SIG-M5 treated with dmso at 0.1 percent for 504 hours (cell line): Measurements from ENCODE around the gene PPP4R3A.
"Not testable (repeated sequence)": the region's sequence is repeated elsewhere in the genome, so short reads cannot be mapped to it uniquely, and the experiment has no call there.

ENCODE experiments used
- DNase-seq: peaks from one replicate; lab custom pipeline; 2025; ENCODE audit not compliant: unreplicated experiment; lab: John Stamatoyannopoulos, UW

The PPP4R3A gene

DNA sequence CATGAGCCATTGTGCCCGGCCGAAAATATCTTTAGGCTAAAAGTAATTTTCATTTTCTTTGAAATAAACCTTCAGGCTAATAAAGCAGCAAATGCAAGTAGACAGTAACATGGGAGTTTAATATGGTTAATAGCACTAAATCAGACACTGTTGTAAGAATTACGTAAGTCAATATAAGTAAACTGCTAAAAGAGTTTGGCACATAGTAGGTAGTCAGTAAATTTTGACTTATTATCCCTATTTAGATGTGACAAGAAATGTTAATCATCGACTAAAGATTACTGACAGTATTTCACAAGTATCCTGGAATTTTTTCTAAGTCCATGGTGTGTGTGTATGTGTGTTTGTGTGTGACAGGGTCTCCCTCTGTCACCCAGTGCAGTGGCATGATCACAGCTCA lies 3.9 kb downstream of the PPP4R3A start:
- DNase-seq, result no peak

DNA sequence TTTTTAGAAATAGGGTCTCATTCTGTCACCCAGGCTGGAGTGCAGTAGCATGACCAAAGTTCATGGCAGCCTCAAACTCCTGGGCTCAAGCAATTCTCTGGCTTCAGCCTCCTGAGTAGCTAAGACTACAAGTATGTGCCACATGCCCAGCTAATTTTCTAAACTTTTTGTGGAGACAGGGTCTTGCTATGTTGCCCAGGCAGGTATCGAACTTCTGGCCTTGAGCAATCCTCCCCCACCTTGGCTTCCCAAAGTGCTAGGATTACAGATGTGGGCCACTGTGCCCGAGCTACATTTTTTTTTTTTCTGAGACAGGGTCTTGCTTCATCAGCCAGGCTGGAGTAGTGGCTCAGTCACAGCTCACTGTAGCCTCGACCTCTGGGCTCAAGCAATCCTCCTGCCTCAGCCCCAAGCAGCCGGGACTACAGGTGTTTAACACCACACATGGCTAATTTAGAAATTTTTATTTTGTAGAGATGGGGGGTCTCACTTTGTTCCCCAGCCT lies 7.1 kb downstream of the PPP4R3A start:
- no peak for DNase-seq

DNA sequence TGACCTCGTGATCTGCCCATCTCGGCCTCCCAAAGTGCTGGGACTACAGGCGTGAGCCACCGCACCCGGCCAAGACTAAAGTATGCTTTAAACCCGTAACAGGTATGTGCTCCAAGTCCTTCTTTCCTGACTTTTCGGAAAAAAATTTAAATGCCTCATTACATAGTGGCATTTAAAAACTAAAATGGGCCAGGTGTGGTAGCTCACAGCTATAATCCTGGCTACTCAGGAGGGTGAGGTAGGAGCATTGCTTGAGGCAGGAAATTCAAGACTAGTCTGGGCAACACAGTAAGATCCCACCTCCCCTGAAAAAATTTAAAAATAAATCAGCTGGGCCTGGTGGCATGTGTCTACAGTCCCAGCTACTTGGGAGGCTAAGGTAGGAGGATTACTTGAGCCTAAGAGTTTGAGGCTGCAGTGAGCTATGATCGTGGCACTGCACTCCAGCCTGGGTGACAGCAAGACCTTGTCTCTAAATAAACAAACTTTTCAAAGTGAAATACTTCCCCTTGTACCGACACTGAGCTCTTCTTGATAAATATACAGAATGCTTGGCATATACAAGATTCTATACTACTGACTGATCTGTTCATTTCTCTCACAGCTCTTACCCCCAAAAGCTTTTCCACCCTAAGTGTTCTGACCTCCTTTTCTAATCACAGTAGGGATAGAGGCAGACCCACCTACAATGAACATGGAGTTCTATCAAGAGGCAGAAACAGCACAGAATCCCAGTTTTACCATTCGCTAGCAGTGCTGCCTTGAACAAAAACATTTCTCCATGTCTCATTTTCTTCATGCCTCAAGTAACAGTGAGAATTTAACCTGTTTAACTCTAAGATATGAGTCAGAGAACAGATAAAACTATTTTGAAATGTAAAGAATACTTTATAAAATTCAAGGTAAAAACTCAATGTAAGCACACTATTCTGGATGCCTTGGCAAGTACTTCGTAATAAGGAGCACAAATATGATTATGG lies 7.9 kb downstream of the PPP4R3A start:
- no peak for DNase-seq

DNA sequence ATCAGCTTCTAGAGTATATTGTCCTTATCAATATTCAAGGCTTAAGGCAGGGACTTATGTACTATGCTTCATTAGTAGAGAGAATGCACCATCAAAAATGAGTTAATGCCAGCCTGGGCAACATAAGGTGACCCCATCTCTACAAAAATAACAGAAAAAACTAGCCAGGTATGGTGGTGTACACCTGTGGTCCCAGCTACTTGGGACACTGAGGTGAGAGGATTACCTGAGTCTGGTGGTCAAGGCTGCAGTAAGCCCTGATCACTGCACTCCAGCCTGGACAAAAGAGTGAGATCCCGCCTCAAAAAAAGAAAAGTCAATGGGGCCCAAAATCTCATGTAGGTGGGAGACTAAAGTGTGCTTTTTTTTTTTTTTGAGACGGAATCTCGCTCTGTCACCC lies 8.8 kb downstream of the PPP4R3A start:
- DNase-seq, result no peak

DNA sequence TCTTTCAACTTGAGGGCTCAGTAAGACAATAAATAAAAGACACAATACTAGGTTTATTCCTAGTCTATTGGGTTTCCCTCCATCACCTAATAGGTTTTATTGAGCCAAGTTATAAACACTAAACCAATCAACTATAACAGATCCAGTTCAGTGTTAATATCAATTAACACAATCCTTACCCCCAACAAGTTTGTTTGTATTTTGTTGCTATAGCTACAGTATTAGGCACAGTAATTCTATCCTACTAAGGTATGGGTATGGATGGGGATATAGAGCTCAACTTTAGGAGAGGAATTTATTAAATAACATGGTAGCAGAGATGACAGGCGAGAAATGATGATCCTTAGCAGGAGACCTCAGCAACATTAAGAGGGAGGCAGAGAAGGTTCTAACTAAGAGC lies 13.3 kb downstream of the PPP4R3A start:
- DNase-seq, result no peak

DNA sequence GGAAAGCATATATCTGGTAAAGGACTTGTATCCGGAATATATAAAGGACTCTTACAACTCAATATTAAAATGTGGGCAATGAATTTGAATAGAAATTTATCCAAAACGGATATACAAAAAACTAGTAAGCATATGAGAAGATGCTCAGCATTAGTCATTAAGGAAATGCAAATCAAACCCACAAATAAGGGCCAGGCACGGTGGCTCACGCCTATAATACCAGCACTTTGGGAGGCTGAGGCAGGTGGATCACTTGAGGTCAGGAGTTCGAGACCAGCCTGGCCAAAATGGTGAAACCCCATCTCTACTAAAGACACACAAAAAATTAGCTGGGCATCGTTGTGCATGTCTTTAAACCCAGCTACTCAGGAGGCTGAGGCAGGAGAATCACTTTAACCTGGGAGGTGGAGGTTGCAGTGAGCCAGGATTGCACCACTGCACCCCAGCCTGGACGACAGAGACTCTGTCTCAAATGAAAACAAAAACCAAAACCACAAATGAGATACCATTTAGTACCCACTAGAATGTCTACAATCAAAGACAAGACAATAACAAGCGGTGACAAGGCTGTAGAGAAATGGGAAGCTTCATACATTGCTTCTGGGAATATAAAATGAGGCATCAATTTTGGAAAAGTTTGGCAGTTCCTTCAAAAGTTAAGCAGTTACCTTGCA lies 15.6 kb downstream of the PPP4R3A start:
- DNase-seq, result not testable (repeated sequence)

DNA sequence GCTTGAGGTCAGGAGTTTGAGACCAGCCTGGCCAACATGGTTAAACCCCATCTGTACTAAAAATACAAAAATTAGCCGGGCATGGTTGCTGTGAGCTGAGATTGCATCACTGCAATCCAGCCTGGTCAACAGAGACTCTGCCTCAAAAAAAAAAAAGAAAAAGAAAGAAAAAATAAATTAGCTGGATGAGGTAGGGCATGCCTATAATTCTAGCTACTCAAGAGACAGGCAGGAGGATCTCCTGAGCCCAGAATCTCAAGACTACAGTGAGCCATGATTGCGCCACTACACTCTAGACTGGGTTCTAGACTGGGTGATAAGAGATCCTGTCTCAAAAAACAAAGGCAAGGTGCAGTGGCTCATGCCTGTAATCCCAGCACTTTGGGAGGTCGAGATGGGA lies 16.9 kb downstream of the PPP4R3A start:
- DNase-seq, result no peak

DNA sequence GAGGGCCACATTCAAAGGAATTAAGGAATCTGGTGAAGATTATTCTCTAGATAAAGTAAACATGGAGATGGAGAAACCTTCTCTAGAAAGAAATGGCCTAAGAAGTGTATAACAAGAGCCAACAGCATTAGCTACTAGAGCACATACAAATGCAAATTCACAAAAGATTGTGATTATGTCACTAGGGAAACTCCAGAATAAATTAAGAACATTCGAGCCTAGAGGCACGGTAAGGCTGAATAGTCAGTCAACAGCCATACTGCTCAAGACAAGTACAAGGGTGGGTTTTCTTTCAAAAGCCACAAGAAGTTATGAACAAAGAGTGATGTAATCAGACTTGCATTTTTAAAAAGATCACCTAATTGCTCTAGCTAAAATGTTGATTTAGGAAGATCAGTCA lies 25.4 kb downstream of the PPP4R3A start:
- DNase-seq, result no peak

DNA sequence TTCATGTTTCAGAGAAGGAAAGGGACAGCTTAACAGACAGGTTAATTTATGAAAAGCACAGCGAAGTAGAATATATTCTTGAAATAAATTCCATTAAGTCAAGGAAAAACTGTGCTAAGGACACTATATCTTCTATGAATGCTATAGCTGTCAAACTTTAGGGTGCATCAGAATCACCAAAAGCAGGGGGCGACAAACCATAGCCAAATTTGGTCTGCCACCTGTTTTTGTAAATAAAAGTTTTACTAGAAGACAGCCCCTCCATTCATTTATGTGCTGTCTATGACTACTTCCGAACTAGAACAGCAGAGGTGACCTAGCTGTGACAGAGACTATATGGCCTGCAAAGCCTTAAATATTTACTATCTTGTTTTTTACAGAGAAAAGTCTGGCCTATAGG lies 25.9 kb downstream of the PPP4R3A start:
- DNase-seq, result no peak

DNA sequence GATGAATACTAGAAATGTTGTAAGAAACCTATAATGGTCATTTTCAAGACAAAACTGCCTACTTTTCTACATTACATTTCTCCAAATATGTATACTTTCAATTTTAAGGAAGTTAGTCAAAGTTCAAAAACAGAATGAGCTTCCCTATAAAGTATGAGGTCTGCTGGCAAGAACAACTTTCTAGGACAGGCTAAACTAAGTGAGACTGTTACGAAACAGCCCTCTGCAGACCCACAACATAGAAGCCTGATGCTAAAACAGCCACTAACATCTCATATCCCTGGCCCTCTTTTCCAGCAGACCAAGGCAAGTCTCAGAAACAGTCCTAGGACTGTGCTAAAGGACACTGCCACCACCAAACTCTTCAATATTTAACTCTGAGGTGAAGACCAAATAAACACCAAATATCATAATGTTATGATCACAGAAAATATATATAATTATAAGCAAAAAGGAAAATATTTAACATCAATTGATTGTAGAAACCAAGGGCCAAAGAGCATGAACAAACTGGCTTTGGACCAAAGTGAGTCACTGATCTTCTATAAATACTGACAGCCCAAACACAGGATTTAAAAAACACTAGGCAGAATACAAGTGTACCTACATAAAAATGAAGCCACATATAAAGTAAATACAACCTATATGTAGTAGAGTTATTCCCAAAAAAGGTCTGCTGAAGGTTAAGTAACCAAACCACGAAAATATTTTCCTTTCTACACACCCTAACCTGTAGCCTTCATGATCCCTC lies 27.7 kb downstream of the PPP4R3A start:
- DNase-seq, result peak; percentile 86

DNA sequence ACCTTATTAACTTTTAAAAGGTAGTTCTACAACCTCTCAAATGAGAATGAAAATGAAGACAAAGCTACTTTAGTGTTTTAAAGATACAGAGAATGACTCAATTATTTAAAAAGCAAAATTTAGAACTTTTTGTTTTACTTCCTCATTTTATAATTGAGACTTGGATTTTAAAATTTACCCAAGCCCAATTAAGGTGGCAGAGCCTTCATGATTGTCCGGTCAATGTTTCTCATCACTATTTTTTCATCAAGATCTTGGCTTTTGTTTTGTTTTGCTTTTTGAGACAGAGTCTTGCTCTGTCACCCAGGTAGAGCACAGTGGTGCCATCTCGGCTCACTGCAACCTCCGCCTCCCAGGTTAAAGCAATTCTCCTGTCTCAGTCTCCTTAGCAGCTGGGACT lies 32.7 kb downstream of the PPP4R3A start:
- no peak for DNase-seq

DNA sequence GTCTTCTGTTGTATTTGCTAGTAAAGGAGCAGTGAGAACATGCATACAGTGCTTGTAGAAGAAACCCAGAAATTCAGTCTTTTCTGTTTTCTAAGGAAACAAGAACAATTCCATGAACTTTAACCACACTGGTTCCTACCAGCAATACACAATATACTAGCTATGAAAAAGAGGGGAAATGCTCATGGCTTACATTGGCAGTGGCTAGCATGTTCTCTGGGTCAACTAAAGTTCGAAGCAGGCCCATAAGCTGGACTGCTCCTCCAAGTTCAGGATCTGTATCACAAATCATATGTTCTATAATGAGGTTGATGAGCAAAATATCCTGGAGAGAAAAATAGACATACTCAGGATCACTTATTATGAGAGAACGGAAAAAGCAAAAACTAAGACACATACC lies 37.1 kb downstream of the PPP4R3A start:
- DNase-seq, result no peak

DNA sequence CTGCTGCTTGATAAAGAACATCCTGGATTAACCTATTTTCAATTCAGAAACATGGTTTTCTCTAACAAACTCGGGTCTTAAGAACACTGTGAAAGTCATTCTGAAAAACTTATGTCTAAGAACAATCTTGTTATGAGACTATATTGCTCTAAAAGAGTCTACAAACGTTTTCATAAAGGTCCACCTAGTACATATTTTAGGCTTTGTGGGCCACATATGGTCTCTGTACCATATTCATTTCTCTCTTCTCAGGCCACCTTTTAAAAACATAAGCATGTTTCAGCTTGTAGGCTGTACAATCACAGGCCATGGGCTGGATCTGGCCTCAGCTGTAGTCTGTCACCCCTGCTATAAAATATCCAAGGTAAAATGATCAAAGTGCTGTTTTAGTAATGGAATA lies 39.9 kb downstream of the PPP4R3A start:
- DNase-seq, result no peak

DNA sequence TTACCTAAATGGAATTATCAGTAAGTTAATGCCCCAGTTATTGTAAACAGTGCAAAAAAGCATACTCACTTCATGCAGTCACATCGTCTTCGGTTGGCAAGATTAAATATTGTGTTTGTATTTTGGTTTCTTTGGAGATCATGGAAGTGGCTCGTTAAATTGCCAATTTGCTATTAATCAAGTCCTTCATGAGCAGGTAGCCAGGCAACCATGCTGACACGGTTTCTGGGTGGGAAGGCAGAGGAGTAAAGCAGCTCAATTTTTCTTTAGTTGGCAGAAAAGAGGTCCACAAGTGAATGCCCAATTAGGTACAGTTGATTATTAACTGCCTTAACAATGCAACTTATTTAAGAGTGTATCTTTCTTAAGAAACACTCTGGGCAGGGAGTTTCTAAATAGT lies 43.9 kb downstream of the PPP4R3A start:
- DNase-seq, result no peak

DNA sequence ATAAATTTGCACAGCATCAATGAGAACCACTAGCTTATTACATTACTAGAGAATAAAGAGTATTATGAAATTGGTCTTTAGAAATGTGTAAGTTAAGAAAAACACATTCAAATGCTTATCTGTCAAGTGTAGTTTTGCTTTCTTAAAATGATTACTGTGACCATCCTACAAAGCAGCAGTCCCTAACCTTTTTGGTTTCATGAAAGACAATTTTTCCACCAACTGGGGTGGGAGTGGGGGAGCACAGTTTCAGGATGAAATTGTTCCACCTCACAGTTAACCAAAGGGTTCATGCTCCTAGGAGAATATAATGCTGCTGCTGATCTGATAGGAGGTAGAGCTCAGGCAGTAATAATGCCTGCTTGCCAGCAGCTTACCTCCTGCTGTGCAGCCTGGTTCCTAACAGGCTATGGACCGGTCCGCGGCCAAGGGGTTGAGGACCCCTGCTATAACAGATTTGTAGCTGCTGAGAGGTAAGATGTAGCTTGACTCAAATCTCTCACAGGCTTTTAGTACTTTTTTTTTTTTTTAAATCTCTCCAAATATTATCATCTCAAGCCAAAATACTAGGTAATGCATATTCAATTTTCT lies 45.4 kb downstream of the PPP4R3A start:
- no peak for DNase-seq

DNA sequence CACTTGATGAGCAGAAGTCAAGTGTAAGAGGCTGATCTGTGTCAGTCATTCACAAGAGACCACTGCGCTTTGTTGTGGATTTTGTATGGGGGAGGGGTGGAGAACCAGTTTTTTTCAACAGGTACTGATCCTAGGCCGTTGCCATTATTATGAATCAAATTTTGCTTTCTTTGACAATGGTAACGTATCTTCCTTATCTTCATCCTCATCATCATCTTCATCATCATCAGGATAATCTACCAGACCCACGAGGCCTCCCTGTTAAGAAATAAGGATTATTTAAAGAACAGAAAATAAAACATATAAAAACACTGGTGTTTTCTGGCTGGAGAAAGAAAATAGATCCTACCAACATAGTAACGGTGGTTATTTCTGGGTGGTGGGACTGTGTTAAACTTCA lies 51.5 kb downstream of the PPP4R3A start:
- no peak for DNase-seq

DNA sequence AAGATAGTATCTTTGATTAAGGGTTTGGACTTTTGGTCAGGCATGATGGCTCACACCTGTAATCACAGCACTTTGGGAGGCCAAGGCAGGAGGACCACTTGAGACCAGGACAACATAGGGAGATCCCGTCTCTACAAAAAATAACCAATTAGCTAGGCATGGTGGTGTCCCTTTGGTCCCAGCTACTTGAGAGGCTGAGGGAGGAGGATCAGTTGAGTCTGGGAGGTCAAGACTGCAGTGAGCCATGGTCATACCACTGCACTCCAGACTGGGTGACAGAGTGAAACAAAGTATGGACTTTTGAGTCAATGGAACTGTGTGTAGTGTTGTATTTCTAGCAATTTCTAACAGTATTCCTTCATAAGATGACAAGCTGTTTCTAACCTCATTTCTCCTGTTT lies 53.8 kb downstream of the PPP4R3A start:
- no peak for DNase-seq

DNA sequence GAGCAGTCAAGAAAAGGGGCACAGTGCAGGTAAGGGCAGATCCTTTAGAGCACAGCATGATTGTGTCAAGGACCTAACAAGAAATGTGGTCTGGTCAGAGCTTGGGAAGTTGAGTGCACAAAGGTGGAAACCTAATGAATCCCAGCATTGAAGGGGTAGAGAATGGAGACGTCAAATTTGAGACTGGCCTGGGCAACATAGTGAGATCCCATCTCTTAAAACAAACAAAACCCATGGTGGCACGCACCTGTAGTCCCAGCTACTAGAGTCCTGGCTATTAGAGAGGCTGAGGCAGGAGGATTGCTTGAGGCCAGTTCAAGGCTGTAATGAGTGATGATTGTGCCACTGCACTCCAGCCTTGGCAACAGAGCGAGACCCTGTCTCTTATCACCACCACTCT lies 55.5 kb downstream of the PPP4R3A start:
- no peak for DNase-seq

DNA sequence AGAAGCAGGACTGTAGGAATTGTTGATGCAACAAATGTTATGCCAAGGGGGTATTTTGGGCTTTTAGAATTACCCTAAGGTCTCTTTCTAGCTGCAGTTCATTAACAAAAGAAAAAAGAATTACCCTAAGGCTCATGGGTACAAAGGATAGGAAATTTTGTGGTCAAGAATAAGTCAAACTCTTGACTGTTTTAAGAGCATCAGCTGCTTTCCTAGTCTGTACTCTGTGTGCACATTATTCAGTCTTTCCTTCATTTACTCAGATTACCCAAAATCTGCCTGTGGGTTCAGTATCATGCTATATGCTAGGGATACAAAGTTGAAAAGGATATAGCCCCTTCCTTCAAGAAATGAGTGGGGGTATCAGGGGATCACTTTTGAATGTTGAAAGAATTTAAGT lies 56.0 kb downstream of the PPP4R3A start:
- DNase-seq, result no peak

DNA sequence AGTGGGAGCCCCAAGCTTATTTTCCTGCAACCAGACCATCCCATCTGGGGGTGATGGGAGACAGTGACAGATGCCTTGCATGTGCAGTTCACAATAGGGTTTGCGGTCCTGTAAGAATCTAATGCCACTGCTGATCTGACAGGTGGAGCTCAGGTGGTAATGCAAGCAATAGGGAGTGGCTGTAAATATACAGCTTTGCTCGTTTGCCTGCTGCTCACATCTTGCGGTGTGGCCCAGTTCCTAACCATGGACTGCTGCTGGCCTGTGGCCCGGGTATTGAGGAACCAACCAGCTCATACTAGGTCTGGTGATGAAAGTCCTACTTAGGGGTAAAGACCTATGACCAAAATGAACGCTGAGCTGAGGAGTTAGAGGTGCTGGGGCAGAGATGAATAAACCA lies 56.4 kb downstream of the PPP4R3A start:
- DNase-seq, result no peak

DNA sequence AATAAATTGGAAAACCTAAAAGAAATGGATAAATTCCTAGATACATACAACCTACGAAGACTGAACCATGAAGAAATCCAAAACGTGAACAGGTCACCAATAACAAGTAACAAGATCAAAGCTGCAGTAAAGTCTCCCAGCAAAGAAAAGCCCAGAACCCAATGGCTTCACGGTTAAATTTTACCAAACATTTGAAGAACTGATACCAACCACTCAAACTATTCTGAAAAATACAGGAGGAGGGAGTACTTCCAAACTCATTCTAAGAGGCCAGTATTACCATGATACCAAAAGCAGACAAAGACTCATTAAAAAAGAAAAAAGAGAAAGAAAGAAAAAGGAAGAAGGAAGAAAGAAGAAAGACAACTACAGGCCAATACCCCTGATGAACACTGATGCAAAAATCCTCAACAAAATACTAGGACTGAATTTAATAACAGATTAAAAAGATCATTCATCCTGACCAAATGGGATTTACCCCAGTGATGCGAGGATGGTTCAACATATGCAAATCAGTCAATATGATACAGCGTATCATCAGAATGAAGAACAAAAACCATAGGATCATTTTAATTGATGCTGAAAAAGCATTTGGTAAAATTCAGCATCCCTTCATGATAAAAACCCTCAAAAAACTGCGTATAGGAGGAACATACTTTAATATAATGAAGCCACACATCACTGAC lies 65.6 kb downstream of the PPP4R3A start:
- no peak for DNase-seq
